ENCODE results near the gene ZC2HC1B.
A peak's percentile ranks its signal among the peaks of the same experiment; 100 is the strongest.

The ZC2HC1B gene

DNA sequence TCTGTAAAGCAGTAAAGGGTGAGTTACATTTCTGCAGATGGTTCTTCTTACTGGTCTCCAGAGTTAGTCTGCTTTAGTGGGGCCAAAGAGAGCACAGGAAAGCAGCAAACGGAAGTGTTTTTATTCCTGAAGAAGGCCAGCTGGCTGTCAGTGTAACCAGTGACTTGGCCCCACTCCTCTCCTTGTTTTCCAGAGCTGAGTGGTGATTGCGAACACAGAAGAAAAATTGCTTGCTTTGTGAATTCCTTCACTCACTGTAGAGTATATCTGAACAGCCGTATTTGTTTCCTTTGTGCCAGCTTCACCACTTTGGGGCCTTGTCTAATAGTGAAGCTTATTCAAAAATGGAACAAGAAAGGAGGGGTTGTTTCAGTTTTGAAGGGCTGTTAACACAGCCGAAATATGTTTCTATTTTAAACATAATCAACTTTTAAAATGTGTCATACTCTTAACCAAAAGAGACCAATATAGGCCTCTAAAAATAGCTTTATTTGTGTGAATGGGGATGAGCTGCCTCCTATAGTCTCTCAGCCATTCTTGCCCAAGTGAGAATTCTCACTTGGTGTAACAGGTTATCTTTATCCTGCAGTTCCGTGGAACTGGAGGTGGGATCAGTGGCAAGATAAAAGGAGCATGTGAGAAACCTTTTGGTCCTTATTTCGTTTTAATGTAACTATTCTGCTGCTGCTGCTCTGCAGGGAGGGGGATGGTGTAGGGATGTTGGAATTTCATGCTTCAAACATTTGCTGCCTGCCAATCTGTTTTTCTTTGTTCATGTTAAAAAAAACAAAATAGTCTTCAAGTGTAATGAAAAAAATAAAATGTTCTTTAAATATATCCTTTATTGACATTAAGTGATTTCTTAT lies 37.8 kb downstream of the ZC2HC1B start:
- no CpG with 5 or more reads among the region's 6 CpGs for WGBS, 2 donors (ENCODE audit: extremely low coverage in 2 of 2, insufficient read length in 2 of 2, insufficient replicate concordance in 1 of 2)
- Histone ChIP-seq H3K9me3 (replicated peaks in 1 of 2; ENCODE audit: control insufficient read depth in 2 of 2, insufficient read depth in 1 of 2, low read depth in 1 of 2, low read length in 2 of 2) (no peaks in the 10 kb centered on the region), H2AFZ (ENCODE audit: low read length) (peak overlapping the region; percentile 70), H3K4me2 (ENCODE audit: insufficient read depth, low read length, poor library complexity, severe bottlenecking) (no peak overlapping the region), H2AK5ac (ENCODE audit: low read depth, low read length) (no peak overlapping the region), H3K18ac (ENCODE audit: low read length) (no peak overlapping the region), H2BK12ac (ENCODE audit: low read length) (no peak overlapping the region), H3K4me3 (ENCODE audit: low read length in 2 of 2) (no peak overlapping the region), H3K4ac (ENCODE audit: low read length) (no peak overlapping the region), H3K27me3 (ENCODE audit: control insufficient read depth in 3 of 3, insufficient read depth in 3 of 3, low read depth in 1 of 3, low read length in 3 of 3) (no peaks in the 10 kb centered on the region), H3K79me1 (ENCODE audit: low read depth, low read length) (no peaks in the 10 kb centered on the region), H4K91ac (ENCODE audit: low read depth, low read length, poor library complexity) (no peak overlapping the region), H3K4me1 (ENCODE audit: control insufficient read depth in 2 of 2, insufficient read depth in 1 of 2, low read depth in 1 of 2, low read length in 2 of 2) (no peaks in the 10 kb centered on the region), H2BK15ac (ENCODE audit: low read length) (no peak overlapping the region), H4K8ac (ENCODE audit: low read depth, low read length) (no peak overlapping the region), H3K27ac (replicated peaks; ENCODE audit: low read length) (no peak overlapping the region), H2BK5ac (ENCODE audit: low read length) (no peak overlapping the region), H2BK120ac (ENCODE audit: low read depth, low read length) (no peak overlapping the region), H3K9ac (ENCODE audit: low read depth, low read length, poor library complexity) (no peak overlapping the region), H3K23ac (ENCODE audit: low read depth, low read length, poor library complexity) (no peak overlapping the region), H3K36me3 (replicated peaks in 1 of 2; ENCODE audit: control insufficient read depth in 2 of 2, insufficient read depth in 2 of 2, low read length in 2 of 2) (no peaks in the 10 kb centered on the region), H3K14ac (ENCODE audit: low read length) (no peak overlapping the region)
- no peak for DNase-seq (ENCODE audit: low spot score)

DNA sequence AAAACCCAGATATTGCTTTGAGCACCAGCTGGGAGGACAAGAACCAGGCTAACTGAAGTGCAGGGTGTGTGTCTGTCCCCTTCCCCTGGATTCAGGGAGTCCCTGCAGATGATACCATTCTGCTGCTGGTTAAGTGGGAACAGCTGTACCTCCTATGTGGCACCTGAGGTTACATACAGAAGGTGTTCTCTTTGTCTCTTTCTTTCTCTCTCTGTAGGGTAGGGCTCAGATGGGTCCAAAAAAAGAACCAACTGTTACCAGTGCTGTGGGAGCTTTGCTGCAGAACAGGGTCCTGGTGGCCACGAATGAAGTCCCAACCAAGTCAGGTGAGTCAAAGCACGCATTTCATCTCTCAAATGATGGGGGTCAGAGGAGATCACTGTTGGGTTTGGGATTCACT lies 38.6 kb downstream of the ZC2HC1B start:
- no peak overlapping the region for H2AFZ ChIP-seq (ENCODE audit: low read length)
- H2BK15ac ChIP-seq (ENCODE audit: low read length) = no peak overlapping the region
- H4K8ac ChIP-seq (ENCODE audit: low read depth, low read length) = no peak overlapping the region
- no peak overlapping the region for H3K4ac ChIP-seq (ENCODE audit: low read length)
- H2AK5ac ChIP-seq (ENCODE audit: low read depth, low read length) = no peak overlapping the region
- H4K91ac ChIP-seq (ENCODE audit: low read depth, low read length, poor library complexity) = no peak overlapping the region
- no peaks in the 10 kb centered on the region for H3K27me3 ChIP-seq (ENCODE audit: control insufficient read depth in 3 of 3, insufficient read depth in 3 of 3, low read depth in 1 of 3, low read length in 3 of 3)
- no peaks in the 10 kb centered on the region for H3K9me3 ChIP-seq (replicated peaks in 1 of 2; ENCODE audit: control insufficient read depth in 2 of 2, insufficient read depth in 1 of 2, low read depth in 1 of 2, low read length in 2 of 2)
- no peak overlapping the region for H3K4me3 ChIP-seq (ENCODE audit: low read length in 2 of 2)
- H3K18ac ChIP-seq (ENCODE audit: low read length) = no peak overlapping the region
- H3K79me1 ChIP-seq (ENCODE audit: low read depth, low read length) = no peaks in the 10 kb centered on the region
- no peak overlapping the region for H3K14ac ChIP-seq (ENCODE audit: low read length)
- no peak overlapping the region for H3K23ac ChIP-seq (ENCODE audit: low read depth, low read length, poor library complexity)
- H2BK5ac ChIP-seq (ENCODE audit: low read length) = no peak overlapping the region
- WGBS, 2 donors (ENCODE audit: extremely low coverage in 2 of 2, insufficient read length in 2 of 2, insufficient replicate concordance in 1 of 2) = no CpG with 5 or more reads among the region's 2 CpGs
- no peaks in the 10 kb centered on the region for H3K36me3 ChIP-seq (replicated peaks in 1 of 2; ENCODE audit: control insufficient read depth in 2 of 2, insufficient read depth in 2 of 2, low read length in 2 of 2)
- no peak overlapping the region for H2BK120ac ChIP-seq (ENCODE audit: low read depth, low read length)
- H3K9ac ChIP-seq (ENCODE audit: low read depth, low read length, poor library complexity) = no peak overlapping the region
- no peak overlapping the region for H3K4me2 ChIP-seq (ENCODE audit: insufficient read depth, low read length, poor library complexity, severe bottlenecking)
- no peak overlapping the region for H2BK12ac ChIP-seq (ENCODE audit: low read length)
- H3K27ac ChIP-seq (replicated peaks; ENCODE audit: low read length) = no peak overlapping the region
- no peaks in the 10 kb centered on the region for H3K4me1 ChIP-seq (ENCODE audit: control insufficient read depth in 2 of 2, insufficient read depth in 1 of 2, low read depth in 1 of 2, low read length in 2 of 2)
- DNase-seq (ENCODE audit: low spot score) = no peak

GRCh38 chr6:143911028-143911427 lies 46.8 kb downstream of the ZC2HC1B start:
- no peak overlapping the region for H2BK120ac ChIP-seq (ENCODE audit: low read depth, low read length)
- no peak overlapping the region for H3K9ac ChIP-seq (ENCODE audit: low read depth, low read length, poor library complexity)
- H3K23ac ChIP-seq (ENCODE audit: low read depth, low read length, poor library complexity) = no peak overlapping the region
- no peak overlapping the region for H2BK15ac ChIP-seq (ENCODE audit: low read length)
- H3K79me1 ChIP-seq (ENCODE audit: low read depth, low read length) = no peaks in the 10 kb centered on the region
- no peak overlapping the region for H2AK5ac ChIP-seq (ENCODE audit: low read depth, low read length)
- no CpG with 5 or more reads among the region's 1 CpG for WGBS, 2 donors (ENCODE audit: extremely low coverage in 2 of 2, insufficient read length in 2 of 2, insufficient replicate concordance in 1 of 2)
- H2AFZ ChIP-seq (ENCODE audit: low read length) = no peak overlapping the region
- no peaks in the 10 kb centered on the region for H3K27me3 ChIP-seq (ENCODE audit: control insufficient read depth in 3 of 3, insufficient read depth in 3 of 3, low read depth in 1 of 3, low read length in 3 of 3)
- H3K4me1 ChIP-seq (ENCODE audit: control insufficient read depth in 2 of 2, insufficient read depth in 1 of 2, low read depth in 1 of 2, low read length in 2 of 2) = no peaks in the 10 kb centered on the region
- H2BK12ac ChIP-seq (ENCODE audit: low read length) = no peak overlapping the region
- no peak overlapping the region for H4K8ac ChIP-seq (ENCODE audit: low read depth, low read length)
- H3K36me3 ChIP-seq (replicated peaks in 1 of 2; ENCODE audit: control insufficient read depth in 2 of 2, insufficient read depth in 2 of 2, low read length in 2 of 2) = no peaks in the 10 kb centered on the region
- H3K4ac ChIP-seq (ENCODE audit: low read length) = no peak overlapping the region
- H3K4me3 ChIP-seq (ENCODE audit: low read length in 2 of 2) = no peak overlapping the region
- H4K91ac ChIP-seq (ENCODE audit: low read depth, low read length, poor library complexity) = no peak overlapping the region
- DNase-seq (ENCODE audit: low spot score) = no peak
- H3K14ac ChIP-seq (ENCODE audit: low read length) = no peak overlapping the region
- H2BK5ac ChIP-seq (ENCODE audit: low read length) = no peak overlapping the region
- no peak overlapping the region for H3K18ac ChIP-seq (ENCODE audit: low read length)
- no peak overlapping the region for H3K27ac ChIP-seq (replicated peaks; ENCODE audit: low read length)
- H3K4me2 ChIP-seq (ENCODE audit: insufficient read depth, low read length, poor library complexity, severe bottlenecking) = no peak overlapping the region
- peaks cover 0 to 5% of the 10 kb centered on the region in 2 donors for H3K9me3 ChIP-seq (replicated peaks in 1 of 2; ENCODE audit: control insufficient read depth in 2 of 2, insufficient read depth in 1 of 2, low read depth in 1 of 2, low read length in 2 of 2)

- no peak overlapping the region for H2AK5ac ChIP-seq (ENCODE audit: low read depth, low read length)
- no peak overlapping the region for H3K23ac ChIP-seq (ENCODE audit: low read depth, low read length, poor library complexity)
- H4K91ac ChIP-seq (ENCODE audit: low read depth, low read length, poor library complexity) = no peak overlapping the region
- no peak overlapping the region for H3K4me2 ChIP-seq (ENCODE audit: insufficient read depth, low read length, poor library complexity, severe bottlenecking)
- H3K9ac ChIP-seq (ENCODE audit: low read depth, low read length, poor library complexity) = no peak overlapping the region
- no peak overlapping the region for H2BK15ac ChIP-seq (ENCODE audit: low read length)
- no peaks in the 10 kb centered on the region for H3K27me3 ChIP-seq (ENCODE audit: control insufficient read depth in 3 of 3, insufficient read depth in 3 of 3, low read depth in 1 of 3, low read length in 3 of 3)
- H3K79me1 ChIP-seq (ENCODE audit: low read depth, low read length) = no peaks in the 10 kb centered on the region
- H3K14ac ChIP-seq (ENCODE audit: low read length) = no peak overlapping the region
- H3K4me3 ChIP-seq (ENCODE audit: low read length in 2 of 2) = no peak overlapping the region
- WGBS, 2 donors (ENCODE audit: extremely low coverage in 2 of 2, insufficient read length in 2 of 2, insufficient replicate concordance in 1 of 2) = no CpG with 5 or more reads among the region's 1 CpG
- no peaks in the 10 kb centered on the region for H3K4me1 ChIP-seq (ENCODE audit: control insufficient read depth in 2 of 2, insufficient read depth in 1 of 2, low read depth in 1 of 2, low read length in 2 of 2)
- no peak overlapping the region for H3K18ac ChIP-seq (ENCODE audit: low read length)
- no peak overlapping the region for H2BK5ac ChIP-seq (ENCODE audit: low read length)
- peaks cover 0 to 5% of the 10 kb centered on the region in 2 donors for H3K9me3 ChIP-seq (replicated peaks in 1 of 2; ENCODE audit: control insufficient read depth in 2 of 2, insufficient read depth in 1 of 2, low read depth in 1 of 2, low read length in 2 of 2)
- no peak overlapping the region for H2AFZ ChIP-seq (ENCODE audit: low read length)
- no peak overlapping the region for H4K8ac ChIP-seq (ENCODE audit: low read depth, low read length)
- H3K36me3 ChIP-seq (replicated peaks in 1 of 2; ENCODE audit: control insufficient read depth in 2 of 2, insufficient read depth in 2 of 2, low read length in 2 of 2) = no peaks in the 10 kb centered on the region
- no peak for DNase-seq (ENCODE audit: low spot score)
- no peak overlapping the region for H2BK120ac ChIP-seq (ENCODE audit: low read depth, low read length)
- H2BK12ac ChIP-seq (ENCODE audit: low read length) = no peak overlapping the region
- no peak overlapping the region for H3K27ac ChIP-seq (replicated peaks; ENCODE audit: low read length)
- no peak overlapping the region for H3K4ac ChIP-seq (ENCODE audit: low read length)
These were observed 48.4 kb downstream of the ZC2HC1B start for GRCh38 chr6:143912671-143913070.
